ENCODE results near the gene TMEM167B. TPM values are rescaled to one million over a fixed set of nuclear protein-coding genes. Genes with fewer than 3 reads are reported as not detected.
A peak's percentile ranks its signal among the peaks of the same experiment; 100 is the strongest.

TMEM167B gene
- polyA plus RNA-seq, 10 donors = 32.5 to 46.5 (median 37.0) TPM

GRCh38 chr1:109078317-109078716 lies 12.2 kb upstream of the TMEM167B start:
- no peak for DNase-seq

- no peak for DNase-seq
Measured at GRCh38 chr1:109079240-109079622, 11.3 kb upstream of the TMEM167B start.

- no peak for DNase-seq
Measured at GRCh38 chr1:109080441-109081082, 10.0 kb upstream of the TMEM167B start.

GRCh38 chr1:109083501-109083900 lies 7.1 kb upstream of the TMEM167B start:
- DNase-seq = no peak

- DNase-seq = no peak
Measured at GRCh38 chr1:109083923-109084322, 6.6 kb upstream of the TMEM167B start.

GRCh38 chr1:109084563-109085517 lies 5.7 kb upstream of the TMEM167B start:
- DNase-seq = no peak

- DNase-seq = peak; percentile 67 to 78 (median 72)
Measured at GRCh38 chr1:109089242-109090015, 1.1 kb upstream of the TMEM167B start.

GRCh38 chr1:109091078-109091838 lies 694 bp downstream of the TMEM167B start:
- no peak for DNase-seq

GRCh38 chr1:109091839-109092193 lies 1.3 kb downstream of the TMEM167B start:
- no peak for DNase-seq

- DNase-seq = no peak
Measured at GRCh38 chr1:109094377-109094803, 3.8 kb downstream of the TMEM167B start.

- no peak for DNase-seq
Measured at GRCh38 chr1:109094871-109095270, 4.3 kb downstream of the TMEM167B start.

GRCh38 chr1:109095631-109096030 lies 5.1 kb downstream of the TMEM167B start:
- no peak for DNase-seq

- DNase-seq = no peak
Measured at GRCh38 chr1:109096120-109096519, 5.6 kb downstream of the TMEM167B start.

GRCh38 chr1:109099938-109100773 lies 9.6 kb downstream of the TMEM167B start:
- DNase-seq = peak; percentile 97 to 98 (median 97)

GRCh38 chr1:109104364-109105151 lies 14.0 kb downstream of the TMEM167B start:
- no peak for DNase-seq

GRCh38 chr1:109105881-109106280 lies 15.3 kb downstream of the TMEM167B start:
- no peak for DNase-seq

- no peak for DNase-seq
Measured at GRCh38 chr1:109107785-109108184, 17.2 kb downstream of the TMEM167B start.

- DNase-seq = no peak
Measured at GRCh38 chr1:109109906-109110305, 19.3 kb downstream of the TMEM167B start.

GRCh38 chr1:109111386-109112055 lies 21.0 kb downstream of the TMEM167B start:
- no peak for DNase-seq

All from muscle of back (tissue), 11 donors.